Measurements from ENCODE around the gene MEST. TPM values are rescaled to one million over a fixed set of nuclear protein-coding genes. Genes with fewer than 3 reads are reported as not detected.

The MEST gene
- total RNA-seq, 4 donors from 2014 or later: 1.4 to 2.3 (median 1.7) TPM

DNA sequence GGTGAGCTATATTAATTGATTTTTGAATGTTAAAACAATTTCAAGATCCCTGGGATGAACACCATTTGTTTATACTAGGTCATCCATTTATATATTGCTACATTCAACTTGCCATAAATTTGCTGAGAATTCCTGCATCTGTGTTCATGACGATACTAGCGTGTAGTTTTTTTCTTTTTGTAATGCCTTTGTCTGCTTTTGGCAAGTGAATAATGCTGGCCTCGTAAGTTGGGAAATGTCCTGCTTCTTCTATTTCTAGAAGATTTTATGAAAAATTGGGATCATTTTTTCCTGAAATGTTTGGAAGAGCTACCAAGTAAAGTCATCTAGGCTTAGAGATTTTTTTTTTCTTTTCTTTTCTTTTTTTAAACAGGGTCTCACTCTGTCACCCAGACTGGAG, 12.9 kb upstream of the MEST start:
- intact Hi-C loops (cut with DNase I; ENCODE audit: low total_unique reads) (no loop called here), in situ Hi-C loops (cut with MboI; ENCODE audit: low sequenced_read_pairs in 4 of 4) (no loop called here)
- no peak for ATAC-seq

DNA sequence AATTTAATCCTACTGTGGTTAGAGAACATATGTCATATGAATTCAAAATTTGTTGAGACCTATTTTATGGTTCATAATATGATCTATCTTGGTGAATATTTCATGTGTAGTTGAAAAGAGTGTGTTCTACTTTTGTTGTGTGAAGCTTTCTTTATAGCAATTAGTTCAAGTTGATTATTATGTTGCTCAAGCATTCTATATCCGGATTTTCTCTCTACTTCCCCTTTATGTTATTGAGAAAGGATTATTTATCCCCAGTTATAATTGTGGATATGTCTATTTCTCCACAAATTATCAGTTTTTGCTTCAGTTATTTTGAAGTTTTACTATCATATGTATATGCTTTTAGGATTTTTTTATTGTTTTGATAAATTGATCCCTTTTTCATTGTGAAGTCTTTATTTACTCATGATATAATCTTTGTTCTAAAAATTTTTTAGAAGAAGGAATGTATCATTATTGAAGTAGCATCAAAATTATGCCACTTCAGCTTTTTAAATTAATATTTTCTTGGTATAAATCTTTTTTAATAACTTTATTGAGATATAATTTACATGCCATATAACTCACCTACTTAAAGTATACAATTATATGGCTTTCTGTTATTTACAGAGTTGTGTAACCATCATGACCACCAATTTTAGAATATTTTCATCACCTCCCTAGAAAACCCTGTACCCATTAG, 12.0 kb upstream of the MEST start:
- Histone ChIP-seq H3K4me1 (no peaks in the 10 kb centered on the region), H3K27me3 (peaks cover 0 to 3% (median 0%) of the 10 kb centered on the region in 3 donors), H3K9me3 (peaks cover 0 to 9% (median 0%) of the 10 kb centered on the region in 3 donors), H3K4me3 (no peak overlapping the region), H3K27ac (no peak overlapping the region), H3K36me3 (no peaks in the 10 kb centered on the region)
- DNase-seq (no peak), ATAC-seq (no peak)
- in situ Hi-C loops (cut with MboI; ENCODE audit: low sequenced_read_pairs in 4 of 4) (no loop called here), intact Hi-C loops (cut with DNase I; ENCODE audit: low total_unique reads) (loop anchor here (10.0 kb wide), 1 partner anchor 245 kb away; no protein-coding TSS in a partner anchor)
- no peak for TF ChIP-seq CTCF (IDR thresholded peaks at IDR 0.05 in 4 of 5, conservative IDR thresholded peaks at IDR 0.05 in 1 of 5)
- no peak for TF ChIP-seq POLR2A (IDR thresholded peaks at IDR 0.05)

More for the DNA sequence above, 12.9 kb upstream of the MEST start:
- H3K36me3 ChIP-seq: no peaks in the 10 kb centered on the region
- TF ChIP-seq POLR2A (IDR thresholded peaks at IDR 0.05) (no peak), CTCF (IDR thresholded peaks at IDR 0.05 in 4 of 5, conservative IDR thresholded peaks at IDR 0.05 in 1 of 5) (no peak)
- H3K4me3 ChIP-seq: no peak overlapping the region
- peaks cover 0 to 3% (median 0%) of the 10 kb centered on the region in 3 donors for H3K27me3 ChIP-seq
- H3K9me3 ChIP-seq: peaks cover 0 to 9% (median 0%) of the 10 kb centered on the region in 3 donors
- no peak for DNase-seq
- no peak overlapping the region for H3K27ac ChIP-seq
- H3K4me1 ChIP-seq: no peaks in the 10 kb centered on the region

DNA sequence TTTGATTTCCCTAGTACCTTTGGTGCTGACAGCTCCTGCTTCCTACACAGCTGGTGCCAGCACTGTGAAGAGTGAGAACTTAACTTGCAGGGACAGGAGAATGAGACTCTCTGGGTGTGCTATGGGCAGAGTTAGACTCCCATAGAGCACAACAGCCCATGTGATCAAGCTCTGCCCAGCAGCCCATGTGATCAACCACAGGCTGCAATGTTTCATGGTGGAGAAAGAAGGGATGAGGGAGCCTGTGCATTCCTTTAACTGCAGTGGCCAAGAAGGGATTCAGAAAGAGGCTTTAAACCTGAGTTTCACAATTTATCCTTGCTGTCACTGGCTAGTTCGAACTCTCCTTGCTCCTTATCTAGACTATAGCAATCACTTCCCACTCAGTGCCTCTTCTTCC, 10.0 kb upstream of the MEST start:
- intact Hi-C loops (cut with DNase I; ENCODE audit: low total_unique reads) (loop anchor here (10.0 kb wide), 1 partner anchor 243 kb away; no protein-coding TSS in a partner anchor), in situ Hi-C loops (cut with MboI; ENCODE audit: low sequenced_read_pairs in 4 of 4) (no loop called here)
- DNase-seq: no peak

DNA sequence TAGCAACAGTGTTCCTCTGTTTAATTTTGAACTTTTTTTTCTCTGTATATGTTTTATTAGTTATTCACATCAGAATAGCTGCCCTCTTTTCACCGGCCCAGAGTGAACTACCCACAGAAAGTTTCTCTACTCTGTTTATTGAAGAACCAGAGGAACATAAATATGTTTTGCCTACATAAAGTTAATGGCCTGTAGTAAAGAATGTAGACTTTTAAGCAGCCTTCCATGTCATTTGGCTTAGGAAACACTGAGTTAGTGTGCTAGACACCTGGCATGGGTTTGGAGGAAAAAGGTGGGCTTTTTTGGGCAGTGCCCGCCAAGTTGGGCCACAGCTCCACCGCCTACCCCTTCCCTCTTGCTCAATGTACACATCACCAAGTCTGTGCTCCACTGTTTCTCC, 8.9 kb upstream of the MEST start:
- no peaks in the 10 kb centered on the region for H3K4me1 ChIP-seq
- H3K36me3 ChIP-seq: no peaks in the 10 kb centered on the region
- intact Hi-C loops (cut with DNase I; ENCODE audit: low total_unique reads) (loop anchor here (10.0 kb wide), 1 partner anchor 242 kb away; no protein-coding TSS in a partner anchor), in situ Hi-C loops (cut with MboI; ENCODE audit: low sequenced_read_pairs in 4 of 4) (no loop called here)
- no peaks in the 10 kb centered on the region for H3K9me3 ChIP-seq
- H3K27ac ChIP-seq: no peak overlapping the region
- no peak overlapping the region for H3K4me3 ChIP-seq
- H3K27me3 ChIP-seq: peaks cover 0 to 28% (median 3%) of the 10 kb centered on the region in 3 donors
- DNase-seq (no peak), ATAC-seq (no peak)
- TF ChIP-seq POLR2A (IDR thresholded peaks at IDR 0.05) (no peak), CTCF (IDR thresholded peaks at IDR 0.05 in 4 of 5, conservative IDR thresholded peaks at IDR 0.05 in 1 of 5) (no peak)

More for the DNA sequence above, 10.0 kb upstream of the MEST start:
- Histone ChIP-seq H3K36me3 (no peaks in the 10 kb centered on the region), H3K9me3 (peaks cover 0 to 9% (median 0%) of the 10 kb centered on the region in 3 donors), H3K27me3 (peaks cover 0 to 18% (median 3%) of the 10 kb centered on the region in 3 donors), H3K4me3 (no peak overlapping the region), H3K27ac (no peak overlapping the region), H3K4me1 (no peaks in the 10 kb centered on the region)
- no peak for ATAC-seq
- TF ChIP-seq POLR2A (IDR thresholded peaks at IDR 0.05): no peak
- no peak for TF ChIP-seq CTCF (IDR thresholded peaks at IDR 0.05 in 4 of 5, conservative IDR thresholded peaks at IDR 0.05 in 1 of 5)
